Neural cell (in vitro differentiated cells): ENCODE data around the gene GPRIN1.

Experiments used
- CTCF ChIP-seq: fragments of 450-650 bp; IDR thresholded peaks from 2 replicates; pipeline ENCODE4 v1.5.1; 2014; ENCODE audit warnings: antibody characterized with exemption, mild to moderate bottlenecking, moderate library complexity; ENCODE audit not compliant: poor library complexity, severe bottlenecking
- EP300 ChIP-seq: fragments of 450-650 bp; conservative IDR thresholded peaks from 2 replicates; pipeline ENCODE4 v1.6.1; 2014; ENCODE audit warnings: antibody characterized with exemption, mild to moderate bottlenecking, moderate library complexity; ENCODE audit not compliant: poor library complexity, severe bottlenecking
- RAD21 ChIP-seq: fragments of 450-650 bp; conservative IDR thresholded peaks from 2 replicates; pipeline ENCODE4 v1.6.1; 2014; ENCODE audit warnings: antibody characterized with exemption, mild to moderate bottlenecking, moderate library complexity

GRCh38 chr5:176561259-176561658 lies 48.7 kb downstream of the GPRIN1 start:
- TF ChIP-seq CTCF, result no peak
- no peak for TF ChIP-seq EP300
- TF ChIP-seq RAD21, result no peak
